Breast epithelium (tissue), 4 donors: Measurements from ENCODE around the gene CKB. TPM values are rescaled to one million over a fixed set of nuclear protein-coding genes. Genes with fewer than 3 reads are reported as not detected.

ENCODE experiments used
- DNase-seq, 2 donors: peaks; one replicate each; pipeline ENCODE4 v3.0.0-alpha.2; 2019; ENCODE audit warnings: low spot score in 2 of 2
- H3K27ac ChIP-seq, 2 donors: fragments of 200-600 bp; sonication (generic) in 1 of 2; one replicate each; pipeline ENCODE4 v1.5.1; 2016 to 2019; ENCODE audit warnings: mild to moderate bottlenecking in 1 of 2
- H3K27me3 ChIP-seq, 2 donors: fragments of 200-600 bp; sonication (generic) in 1 of 2; one replicate each; pipeline versions ENCODE4 v1.5.1 to v1.6.0; 2017 to 2019; ENCODE audit warnings: control low read depth in 1 of 2, mild to moderate bottlenecking in 1 of 2
- H3K36me3 ChIP-seq: fragments of 200-600 bp; one replicate; pipeline ENCODE4 v1.5.1; 2019
- H3K4me1 ChIP-seq, 2 donors: fragments of 200-600 bp; sonication (generic); one replicate each; pipeline ENCODE4 v1.5.1; 2016 to 2019; ENCODE audit warnings: control low read depth in 1 of 2
- H3K4me3 ChIP-seq, 3 donors: fragments of 200-600 bp; sonication (generic); 1 replicate in 2 of 3; 2 replicates in 1 of 3; pipeline ENCODE4 v1.5.1; 2016 to 2019; ENCODE audit warnings: mild to moderate bottlenecking in 3 of 3, moderate library complexity in 2 of 3
- H3K9me3 ChIP-seq, 2 donors: fragments of 200-600 bp; sonication (generic) in 1 of 2; one replicate each; pipeline ENCODE4 v1.5.1; 2016 to 2019; ENCODE audit warnings: control low read depth in 1 of 2
- POLR2A ChIP-seq: fragments of 450-650 bp; IDR thresholded peaks from one replicate; pipeline ENCODE4 v1.6.1; 2016; ENCODE audit warnings: antibody characterized with exemption, mild to moderate bottlenecking, moderate library complexity
- POLR2AphosphoS5 ChIP-seq, 3 donors: sonication (generic); formaldehyde crosslinking; IDR thresholded peaks; one replicate each; pipeline ENCODE4 v1.6.1; 2017; ENCODE audit warnings: antibody characterized with exemption in 3 of 3
- intact Hi-C: fragments of 100-400 bp; cut with DNase I; formaldehyde crosslinking; loops from one replicate; pipeline ENCODE4 v1.15.1; 2023; ENCODE audit warnings: low total_unique reads
- total RNA-seq, 3 donors: library from RNA; depleted of rRNA; stranded (reverse); fragments of >200 nt; gene quantifications; one replicate each; pipeline ENCODE4 v1.1.0, GENCODE V29; 2016
- TF ChIP-seq, protein P1 (sequence below), 3 donors: fragments of 450-650 bp; IDR thresholded peaks; one replicate each; pipeline ENCODE4 v1.5.1; 2016 to 2017; ENCODE audit warnings: antibody characterized with exemption in 3 of 3, mild to moderate bottlenecking in 3 of 3, moderate library complexity in 3 of 3

Gene CKB
- total RNA-seq, 3 donors from 2014 or later, result 61.6 to 305 (median 83.2) TPM

DNA sequence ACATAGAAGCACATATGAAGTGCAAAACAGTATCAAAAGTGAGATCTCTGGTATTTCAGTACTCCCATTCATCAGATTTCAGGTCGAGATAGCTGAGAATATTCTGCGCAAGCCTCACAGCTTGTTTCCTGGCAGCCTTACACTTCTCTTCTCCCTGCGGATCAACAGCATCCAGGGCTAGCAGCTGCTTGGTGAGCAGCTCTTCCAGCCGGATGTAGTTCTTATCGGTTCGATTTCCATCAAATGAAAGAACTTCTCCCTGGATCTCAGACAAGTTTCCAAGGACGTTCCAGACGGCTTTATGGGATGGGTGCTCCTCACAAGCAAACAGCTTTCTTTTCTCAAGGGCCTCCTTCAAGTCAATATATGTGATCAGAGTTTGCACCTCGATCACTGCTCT is 37.1 kb upstream of the CKB start:
- Histone ChIP-seq H3K4me1 (peaks cover 4 to 13% of the 10 kb centered on the region in 2 donors), H3K36me3 (no peaks in the 10 kb centered on the region), H3K27me3 (no peaks in the 10 kb centered on the region), H3K27ac (peak overlapping the region in 1 of 2 donors; percentile 3), H3K4me3 (no peak overlapping the region), H3K9me3 (no peaks in the 10 kb centered on the region)
- intact Hi-C loops, result no loop called here
- TF ChIP-seq POLR2AphosphoS5 (IDR thresholded peaks at IDR 0.05), result no peak
- TF ChIP-seq POLR2A, result no peak
- TF ChIP-seq, protein P1, sequence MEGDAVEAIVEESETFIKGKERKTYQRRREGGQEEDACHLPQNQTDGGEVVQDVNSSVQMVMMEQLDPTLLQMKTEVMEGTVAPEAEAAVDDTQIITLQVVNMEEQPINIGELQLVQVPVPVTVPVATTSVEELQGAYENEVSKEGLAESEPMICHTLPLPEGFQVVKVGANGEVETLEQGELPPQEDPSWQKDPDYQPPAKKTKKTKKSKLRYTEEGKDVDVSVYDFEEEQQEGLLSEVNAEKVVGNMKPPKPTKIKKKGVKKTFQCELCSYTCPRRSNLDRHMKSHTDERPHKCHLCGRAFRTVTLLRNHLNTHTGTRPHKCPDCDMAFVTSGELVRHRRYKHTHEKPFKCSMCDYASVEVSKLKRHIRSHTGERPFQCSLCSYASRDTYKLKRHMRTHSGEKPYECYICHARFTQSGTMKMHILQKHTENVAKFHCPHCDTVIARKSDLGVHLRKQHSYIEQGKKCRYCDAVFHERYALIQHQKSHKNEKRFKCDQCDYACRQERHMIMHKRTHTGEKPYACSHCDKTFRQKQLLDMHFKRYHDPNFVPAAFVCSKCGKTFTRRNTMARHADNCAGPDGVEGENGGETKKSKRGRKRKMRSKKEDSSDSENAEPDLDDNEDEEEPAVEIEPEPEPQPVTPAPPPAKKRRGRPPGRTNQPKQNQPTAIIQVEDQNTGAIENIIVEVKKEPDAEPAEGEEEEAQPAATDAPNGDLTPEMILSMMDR (IDR thresholded peaks at IDR 0.05), result no peak
- DNase-seq, result no peak

- intact Hi-C loops, result no loop called here
- Histone ChIP-seq H3K27ac (peak overlapping the region; percentile 57 to 78), H3K27me3 (no peaks in the 10 kb centered on the region), H3K36me3 (no peaks in the 10 kb centered on the region), H3K4me1 (peaks cover 4 to 13% of the 10 kb centered on the region in 2 donors), H3K4me3 (no peak overlapping the region), H3K9me3 (no peaks in the 10 kb centered on the region)
- DNase-seq, result no peak
- TF ChIP-seq POLR2AphosphoS5 (IDR thresholded peaks at IDR 0.05), result no peak
- TF ChIP-seq POLR2A, result no peak
These were observed 35.6 kb upstream of the CKB start for GRCh38 chr14:103558071-103558882.

DNA sequence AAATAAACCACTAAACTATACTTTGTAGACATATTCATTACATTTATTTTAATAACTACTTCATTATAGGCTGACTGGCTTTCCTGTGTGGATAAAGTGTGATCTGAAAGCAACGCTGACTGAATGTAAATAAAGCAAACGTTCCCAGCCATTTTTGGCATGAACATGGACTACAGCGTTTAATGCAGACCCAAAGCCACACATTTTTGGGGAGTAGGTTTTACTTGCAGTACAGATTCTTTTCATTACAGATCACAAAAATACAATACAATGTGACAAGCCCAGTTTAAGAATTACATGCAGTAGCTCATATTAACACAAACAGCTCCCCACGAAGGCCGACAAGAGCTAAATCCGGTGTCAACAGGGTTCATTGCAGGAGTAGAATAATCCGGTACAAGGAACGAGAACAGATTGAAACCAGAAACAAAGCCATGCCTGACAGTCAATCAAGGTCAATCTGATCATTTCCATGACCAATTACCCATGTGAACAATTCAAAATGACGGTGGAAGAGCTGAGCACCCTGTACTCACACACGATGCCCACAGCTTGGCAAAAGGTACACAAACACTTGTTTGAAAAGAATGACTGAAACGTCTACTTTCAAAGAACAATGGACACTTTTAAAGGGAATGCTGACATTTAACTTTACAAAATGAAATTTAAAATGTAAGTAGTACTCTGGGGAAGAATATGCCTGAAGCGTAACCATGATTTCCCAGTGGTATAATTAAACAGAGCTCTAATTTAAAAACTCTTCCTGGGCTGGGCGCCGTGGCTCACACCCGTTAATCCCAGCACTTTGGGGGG is 34.5 kb upstream of the CKB start:
- Histone ChIP-seq H3K9me3 (no peaks in the 10 kb centered on the region), H3K4me1 (peaks cover 4 to 14% of the 10 kb centered on the region in 2 donors), H3K27ac (peak overlapping the region; percentile 50 to 78), H3K4me3 (no peak overlapping the region), H3K36me3 (no peaks in the 10 kb centered on the region), H3K27me3 (no peaks in the 10 kb centered on the region)
- no peak for DNase-seq
- TF ChIP-seq, protein P1 (IDR thresholded peaks at IDR 0.05), result no peak
- TF ChIP-seq POLR2A (no peak), POLR2AphosphoS5 (IDR thresholded peaks at IDR 0.05) (no peak)
- intact Hi-C loops, result no loop called here

DNA sequence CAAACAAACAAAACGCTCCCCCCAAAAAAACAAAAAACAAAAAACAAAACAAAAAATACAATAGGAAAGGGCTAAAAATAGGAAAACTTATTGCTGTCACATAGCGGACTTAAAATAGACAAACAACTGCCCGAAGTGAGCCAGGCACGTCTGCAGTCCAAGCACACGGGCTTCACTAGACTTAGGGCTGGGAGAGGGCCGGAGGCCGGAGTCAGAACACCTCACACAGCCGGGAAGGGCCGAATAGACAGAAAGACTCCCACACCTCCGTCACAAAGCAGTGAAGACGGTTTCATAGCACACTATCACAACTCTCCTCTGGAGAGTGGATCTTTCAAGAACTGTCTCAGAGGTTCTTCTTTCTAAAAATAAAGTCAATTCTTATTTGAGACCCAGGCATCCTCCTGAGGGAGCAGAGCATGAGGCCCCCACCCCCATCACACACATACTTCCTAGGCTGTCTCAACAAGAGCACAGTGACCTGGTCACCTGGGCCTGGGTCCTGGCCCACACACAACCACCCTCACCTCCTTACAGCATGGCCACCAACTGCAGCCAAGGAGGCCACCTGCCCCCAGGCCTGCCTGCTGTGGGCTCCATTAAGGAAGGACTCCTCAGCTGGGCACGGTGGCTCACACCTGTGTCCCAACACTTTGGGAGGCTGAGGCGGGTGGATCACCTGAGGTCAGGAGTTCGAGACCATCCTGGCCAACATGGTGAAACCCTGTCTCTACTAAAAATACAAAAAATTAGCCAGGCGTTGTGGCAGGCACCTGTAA is 33.1 kb upstream of the CKB start:
- Histone ChIP-seq H3K27ac (peak overlapping the region in 1 of 2 donors; percentile 30), H3K4me3 (no peak overlapping the region), H3K27me3 (no peaks in the 10 kb centered on the region), H3K36me3 (no peaks in the 10 kb centered on the region), H3K4me1 (peaks cover 10 to 21% of the 10 kb centered on the region in 2 donors), H3K9me3 (no peaks in the 10 kb centered on the region)
- TF ChIP-seq POLR2A, result no peak
- TF ChIP-seq, protein P1 (IDR thresholded peaks at IDR 0.05), result no peak
- no peak for TF ChIP-seq POLR2AphosphoS5 (IDR thresholded peaks at IDR 0.05)
- no peak for DNase-seq
- intact Hi-C loops, result no loop called here

GRCh38 chr14:103552846-103553210 is 30.2 kb upstream of the CKB start:
- TF ChIP-seq POLR2AphosphoS5 (IDR thresholded peaks at IDR 0.05) (no peak), POLR2A (no peak)
- TF ChIP-seq, protein P1 (IDR thresholded peaks at IDR 0.05), result no peak
- Histone ChIP-seq H3K4me3 (no peak overlapping the region), H3K9me3 (no peaks in the 10 kb centered on the region), H3K36me3 (no peaks in the 10 kb centered on the region), H3K4me1 (peaks cover 25 to 35% of the 10 kb centered on the region in 2 donors), H3K27ac (peak overlapping the region; percentile 97 to 98), H3K27me3 (no peaks in the 10 kb centered on the region)
- intact Hi-C loops, result no loop called here
- no peak for DNase-seq
